Neuronal stem cell (in vitro differentiated cells): ENCODE data around the gene CCDC47.

ENCODE experiments used
- DNase-seq: peaks from one replicate; pipeline ENCODE4 v3.0.0-alpha.2; 2013; ENCODE audit warnings: low spot score
- H2AFZ ChIP-seq: one replicate; pipeline ENCODE4 v1.6.1; 2013; ENCODE audit warnings: mild to moderate bottlenecking, low read length, inconsistent platforms
- H2AK5ac ChIP-seq: 2 replicates; pipeline ENCODE4 v1.6.1; 2013; ENCODE audit warnings: low read depth, mild to moderate bottlenecking, inconsistent platforms, low read length, moderate library complexity, mixed read lengths
- H2BK120ac ChIP-seq: 2 replicates; pipeline ENCODE4 v1.6.1; 2013; ENCODE audit warnings: low read depth, mild to moderate bottlenecking, inconsistent platforms, low read length, moderate library complexity, mixed read lengths
- H2BK12ac ChIP-seq: one replicate; pipeline ENCODE4 v1.6.1; 2013; ENCODE audit warnings: low read length, inconsistent platforms
- H2BK15ac ChIP-seq: 2 replicates; pipeline ENCODE4 v1.6.1; 2013; ENCODE audit warnings: mild to moderate bottlenecking, low read length, inconsistent platforms, mixed read lengths
- H2BK5ac ChIP-seq: one replicate; pipeline ENCODE4 v1.6.1; 2013; ENCODE audit warnings: inconsistent platforms, mild to moderate bottlenecking, low read length, moderate library complexity
- H3K14ac ChIP-seq: one replicate; pipeline ENCODE4 v1.6.1; 2013; ENCODE audit warnings: low read length, inconsistent platforms
- H3K18ac ChIP-seq: 2 replicates; pipeline ENCODE4 v1.6.1; 2013; ENCODE audit warnings: low read length, inconsistent platforms
- H3K23ac ChIP-seq: 2 replicates; pipeline ENCODE4 v1.6.1; 2013; ENCODE audit warnings: low read depth, mild to moderate bottlenecking, mixed read lengths, low read length, inconsistent platforms; ENCODE audit not compliant: poor library complexity
- H3K27ac ChIP-seq: replicated peaks from 3 replicates; pipeline ENCODE4 v1.5.1; 2013; ENCODE audit warnings: low read length, inconsistent platforms
- H3K27me3 ChIP-seq, 3 experiments: 2 replicates each; pipeline ENCODE4 v1.6.1; 2013; ENCODE audit warnings: low read length in 3 of 3, mild to moderate bottlenecking in 2 of 3, inconsistent platforms in 1 of 3, low read depth in 1 of 3, mixed read lengths in 1 of 3, moderate library complexity in 1 of 3; ENCODE audit not compliant: control insufficient read depth in 3 of 3, insufficient read depth in 3 of 3
- H3K36me3 ChIP-seq, 2 donors: replicated peaks in 1 of 2; 2 replicates each; pipeline ENCODE4 v1.6.1; 2013; ENCODE audit warnings: low read length in 2 of 2; ENCODE audit not compliant: control insufficient read depth in 2 of 2, insufficient read depth in 2 of 2
- H3K4ac ChIP-seq: 2 replicates; pipeline ENCODE4 v1.6.1; 2013; ENCODE audit warnings: inconsistent platforms, mild to moderate bottlenecking, low read length, moderate library complexity
- H3K4me1 ChIP-seq, 2 donors: 1 replicate in 1 of 2; 2 replicates in 1 of 2; pipeline ENCODE4 v1.6.1; 2013; ENCODE audit warnings: low read length in 2 of 2, low read depth in 1 of 2; ENCODE audit not compliant: control insufficient read depth in 2 of 2, insufficient read depth in 1 of 2
- H3K4me2 ChIP-seq: one replicate; pipeline ENCODE4 v1.6.1; 2013; ENCODE audit warnings: mild to moderate bottlenecking, low read length, inconsistent platforms; ENCODE audit not compliant: insufficient read depth, poor library complexity, severe bottlenecking
- H3K4me3 ChIP-seq, 2 donors: 2 replicates each; pipeline ENCODE4 v1.5.1; 2013; ENCODE audit warnings: low read length in 2 of 2, mild to moderate bottlenecking in 2 of 2, inconsistent platforms in 1 of 2, moderate library complexity in 1 of 2
- H3K79me1 ChIP-seq: one replicate; pipeline ENCODE4 v1.6.1; 2013; ENCODE audit warnings: low read depth, mild to moderate bottlenecking, inconsistent platforms, low read length, moderate library complexity
- H3K9ac ChIP-seq: one replicate; pipeline ENCODE4 v1.6.1; 2013; ENCODE audit warnings: mild to moderate bottlenecking, low read depth, low read length, inconsistent platforms; ENCODE audit not compliant: poor library complexity
- H3K9me3 ChIP-seq, 2 donors: replicated peaks in 1 of 2; 2 replicates each; pipeline versions ENCODE3 to v1.6.1; 2013; ENCODE audit warnings: low read length in 2 of 2, mild to moderate bottlenecking in 2 of 2, inconsistent platforms in 1 of 2, low read depth in 1 of 2, mixed read lengths in 1 of 2, moderate library complexity in 1 of 2; ENCODE audit not compliant: control insufficient read depth in 2 of 2, insufficient read depth in 1 of 2
- H4K8ac ChIP-seq: one replicate; pipeline ENCODE4 v1.6.1; 2013; ENCODE audit warnings: low read depth, mild to moderate bottlenecking, inconsistent platforms, low read length, moderate library complexity
- H4K91ac ChIP-seq: one replicate; pipeline ENCODE4 v1.6.1; 2013; ENCODE audit warnings: low read length, low read depth, mild to moderate bottlenecking, inconsistent platforms; ENCODE audit not compliant: poor library complexity
- WGBS, 2 donors: extraction: QIAGEN DNeasy Blood & Tissue Kit; methylation state at CpG; one replicate each; pipeline ENCODE4 v1.1.7; 2013; ENCODE audit warnings: missing lambda C conversion rate in 2 of 2, mixed read lengths in 1 of 2; ENCODE audit not compliant: insufficient read length in 2 of 2, insufficient replicate concordance in 1 of 2; ENCODE audit errors: extremely low coverage in 2 of 2; 5-methylcytosine and 5-hydroxymethylcytosine counted together

The CCDC47 gene

DNA sequence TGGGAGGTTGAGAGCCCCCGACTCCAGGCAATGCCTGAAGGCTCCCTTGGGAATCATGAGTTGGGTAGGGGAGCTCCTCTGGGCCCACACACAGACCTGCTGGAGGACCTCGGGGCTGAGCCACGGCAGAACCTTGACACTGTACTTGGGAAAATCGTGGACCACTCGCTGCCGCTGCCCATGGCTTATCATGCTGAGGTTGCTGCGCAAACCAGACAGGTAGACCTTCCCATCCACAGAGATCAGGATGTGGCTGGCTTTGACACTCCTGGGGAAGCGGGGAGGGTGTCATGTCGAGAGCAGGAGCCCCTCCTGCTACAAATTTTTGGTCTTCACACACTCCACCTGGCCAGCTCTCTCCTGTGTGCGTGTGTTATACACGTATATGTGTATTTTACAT, 66.2 kb downstream of the CCDC47 start:
- Histone ChIP-seq H3K4me2 (no peak overlapping the region), H3K23ac (no peak overlapping the region), H2AFZ (no peak overlapping the region), H2BK12ac (no peak overlapping the region), H3K27me3 (no peaks in the 10 kb centered on the region), H3K36me3 (peaks cover 23 to 95% of the 10 kb centered on the region in 2 donors), H3K4ac (no peak overlapping the region), H3K27ac (no peak overlapping the region), H4K91ac (no peak overlapping the region), H2BK120ac (no peak overlapping the region), H3K18ac (no peak overlapping the region), H3K79me1 (no peaks in the 10 kb centered on the region), H2BK15ac (no peak overlapping the region), H3K9me3 (no peaks in the 10 kb centered on the region), H3K4me1 (peaks cover 0 to 4% of the 10 kb centered on the region in 2 donors), H2AK5ac (no peak overlapping the region), H3K9ac (peak overlapping the region; percentile 9), H3K4me3 (no peak overlapping the region), H3K14ac (no peak overlapping the region), H2BK5ac (no peak overlapping the region), H4K8ac (no peak overlapping the region)
- no peak for DNase-seq
- WGBS, 2 donors: no CpG with 5 or more reads among the region's 11 CpGs

DNA sequence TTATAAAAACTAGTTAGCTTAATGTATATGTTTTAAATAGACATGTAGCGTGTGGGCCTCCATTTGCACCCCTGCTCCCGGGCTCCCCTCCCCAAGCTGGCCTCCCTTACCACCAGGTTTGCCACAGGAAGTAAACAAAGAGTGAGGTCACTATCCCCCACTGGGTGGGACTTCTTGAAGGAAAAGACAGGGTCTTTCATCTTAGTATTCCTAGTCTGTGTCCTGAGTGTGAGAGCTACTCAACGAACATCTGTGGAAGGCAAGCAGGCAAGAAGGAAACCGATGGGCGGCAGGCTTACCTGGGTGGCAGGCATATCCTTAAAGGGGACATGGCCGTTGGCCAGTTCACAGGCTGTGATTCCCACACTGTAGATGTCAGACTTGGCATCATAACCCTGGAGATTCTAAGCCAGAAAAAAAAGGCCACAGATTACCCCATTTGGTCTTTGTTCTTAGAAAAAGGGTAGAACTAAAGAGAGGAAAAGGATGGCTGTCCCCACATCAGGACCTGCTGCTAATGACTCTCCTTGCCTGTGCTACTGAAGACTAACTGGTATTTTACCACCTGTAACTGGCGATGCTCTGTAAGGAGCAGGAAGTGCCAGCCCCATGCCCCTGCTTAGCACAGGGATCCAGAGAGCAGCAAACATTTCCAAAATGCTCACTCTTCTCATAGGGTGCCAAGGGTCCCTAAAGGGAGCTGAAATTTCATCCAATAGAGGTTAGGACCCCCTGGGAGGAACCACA, 66.9 kb downstream of the CCDC47 start:
- DNase-seq: no peak
- no peak overlapping the region for H3K4me3 ChIP-seq

DNA sequence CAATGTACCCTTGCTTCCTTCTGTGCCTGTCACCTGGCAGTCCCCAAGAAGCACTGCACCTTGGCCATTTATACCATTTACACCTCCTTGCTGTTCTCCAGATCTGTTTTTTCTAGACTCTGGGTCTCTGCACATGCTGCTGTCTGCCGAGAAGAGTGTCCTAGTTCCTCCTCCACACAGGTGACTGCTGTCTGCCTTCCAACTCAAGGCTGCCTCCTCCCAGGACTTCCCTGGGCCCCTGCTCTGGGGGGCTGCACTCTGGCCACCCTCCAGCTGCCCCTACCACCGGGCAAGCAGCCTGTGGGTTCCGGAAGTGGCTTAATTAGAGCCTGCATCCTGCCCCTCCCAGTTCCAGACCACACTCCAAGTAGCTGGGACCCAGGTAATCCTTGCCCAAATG, 67.7 kb downstream of the CCDC47 start:
- H2AFZ ChIP-seq: no peak overlapping the region
- no peak overlapping the region for H2BK15ac ChIP-seq
- no peak overlapping the region for H3K14ac ChIP-seq
- no peak overlapping the region for H2BK5ac ChIP-seq
- H3K79me1 ChIP-seq: peaks cover 2% of the 10 kb centered on the region
- H3K9ac ChIP-seq: no peak overlapping the region
- no peak overlapping the region for H3K23ac ChIP-seq
- peak overlapping the region; percentile 74 for H3K18ac ChIP-seq
- no peaks in the 10 kb centered on the region for H3K9me3 ChIP-seq
- DNase-seq: no peak
- peaks cover 0 to 11% of the 10 kb centered on the region in 2 donors for H3K4me1 ChIP-seq
- WGBS, 2 donors: no CpG with 5 or more reads among the region's 3 CpGs
- H3K27ac ChIP-seq: no peak overlapping the region
- H2BK120ac ChIP-seq: no peak overlapping the region
- no peak overlapping the region for H4K91ac ChIP-seq
- no peak overlapping the region for H3K4me2 ChIP-seq
- H2AK5ac ChIP-seq: no peak overlapping the region
- no peak overlapping the region for H4K8ac ChIP-seq
- no peak overlapping the region for H3K4ac ChIP-seq
- H3K4me3 ChIP-seq: no peak overlapping the region
- peaks cover 0 to 7% (median 0%) of the 10 kb centered on the region in 3 experiments for H3K27me3 ChIP-seq
- no peak overlapping the region for H2BK12ac ChIP-seq
- peaks cover 19 to 86% of the 10 kb centered on the region in 2 donors for H3K36me3 ChIP-seq

More for the DNA sequence above, 66.9 kb downstream of the CCDC47 start:
- H2BK12ac ChIP-seq: no peak overlapping the region
- H3K4ac ChIP-seq: no peak overlapping the region
- no peak overlapping the region for H2BK5ac ChIP-seq
- H3K9ac ChIP-seq: no peak overlapping the region
- no peak overlapping the region for H3K18ac ChIP-seq
- H3K14ac ChIP-seq: no peak overlapping the region
- no peak overlapping the region for H2BK120ac ChIP-seq
- H3K9me3 ChIP-seq: no peaks in the 10 kb centered on the region
- H3K4me1 ChIP-seq: peaks cover 0 to 4% of the 10 kb centered on the region in 2 donors
- H3K23ac ChIP-seq: no peak overlapping the region
- no peak overlapping the region for H4K8ac ChIP-seq
- no peak overlapping the region for H2AFZ ChIP-seq
- H3K79me1 ChIP-seq: no peaks in the 10 kb centered on the region
- H3K4me2 ChIP-seq: no peak overlapping the region
- H3K36me3 ChIP-seq: peaks cover 19 to 92% of the 10 kb centered on the region in 2 donors
- no peaks in the 10 kb centered on the region for H3K27me3 ChIP-seq
- no peak overlapping the region for H2AK5ac ChIP-seq
- H4K91ac ChIP-seq: no peak overlapping the region
- no peak overlapping the region for H3K27ac ChIP-seq
- no CpG with 5 or more reads among the region's 7 CpGs for WGBS, 2 donors
- no peak overlapping the region for H2BK15ac ChIP-seq

DNA sequence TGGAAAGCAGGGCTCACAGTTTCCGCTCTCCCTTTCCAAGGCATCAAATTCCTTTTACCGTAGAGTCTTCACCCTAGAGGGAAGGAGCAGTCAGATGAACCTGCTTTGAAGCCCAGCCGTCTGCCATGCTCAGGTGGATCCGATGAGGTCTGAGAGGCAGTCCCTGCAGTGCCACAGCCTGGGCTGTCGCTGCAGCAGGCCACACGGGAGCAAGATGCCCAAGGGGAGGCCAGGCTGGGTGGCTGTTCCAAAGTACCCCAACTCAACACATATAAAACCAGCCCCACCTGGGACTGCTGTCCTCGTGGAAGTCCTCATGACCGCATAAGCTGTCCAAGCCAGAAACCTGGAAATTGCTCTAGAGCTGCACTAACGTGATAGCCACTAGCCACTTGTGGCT, 68.6 kb downstream of the CCDC47 start:
- Histone ChIP-seq H3K79me1 (peaks cover 2% of the 10 kb centered on the region), H3K9me3 (no peaks in the 10 kb centered on the region), H2AK5ac (no peak overlapping the region), H3K23ac (no peak overlapping the region), H3K36me3 (peaks cover 16 to 78% of the 10 kb centered on the region in 2 donors), H3K4me3 (no peak overlapping the region), H2BK15ac (no peak overlapping the region), H3K18ac (no peak overlapping the region), H2AFZ (no peak overlapping the region), H2BK12ac (no peak overlapping the region), H3K27me3 (peaks cover 0 to 7% (median 0%) of the 10 kb centered on the region in 3 experiments), H3K4ac (no peak overlapping the region), H2BK5ac (no peak overlapping the region), H3K27ac (no peak overlapping the region), H3K4me2 (no peak overlapping the region), H4K91ac (no peak overlapping the region), H4K8ac (no peak overlapping the region), H3K9ac (no peak overlapping the region), H2BK120ac (no peak overlapping the region), H3K14ac (no peak overlapping the region), H3K4me1 (peaks cover 0 to 11% of the 10 kb centered on the region in 2 donors)
- DNase-seq: no peak
- no CpG with 5 or more reads among the region's 9 CpGs for WGBS, 2 donors
